OCI-LY7 (cell line): Measurements from ENCODE around the gene SPATA16.

ENCODE experiments used
- CTCF ChIP-seq: fragments of 200-600 bp; sonication (generic); conservative IDR thresholded peaks from 2 replicates; pipeline ENCODE4 v1.5.1; 2014; ENCODE audit warnings: mild to moderate bottlenecking, antibody characterized with exemption, low read length, moderate library complexity, mixed read lengths
- EZH2phosphoT487 ChIP-seq: fragments of 200-600 bp; sonication (generic); IDR thresholded peaks from 2 replicates; pipeline ENCODE4 v1.6.1; 2018; ENCODE audit warnings: low read depth, borderline replicate concordance, mild to moderate bottlenecking, mixed run types, antibody characterized with exemption, low read length, moderate library complexity, mixed read lengths

- TF ChIP-seq CTCF: no peak
- no peak for TF ChIP-seq EZH2phosphoT487
These were observed 119.4 kb downstream of the SPATA16 start for GRCh38 chr3:173021547-173022185.
